HG03039 (cell line): Measurements from ENCODE around the gene SCRN1.

Source experiments
- ATAC-seq: cut with Tn5 transposase; IDR thresholded peaks from one replicate; pipeline ENCODE4 v1.9.1; 2021; ENCODE audit warnings: mild to moderate bottlenecking, moderate library complexity; ENCODE audit not compliant: unreplicated experiment

The SCRN1 gene, protein sequence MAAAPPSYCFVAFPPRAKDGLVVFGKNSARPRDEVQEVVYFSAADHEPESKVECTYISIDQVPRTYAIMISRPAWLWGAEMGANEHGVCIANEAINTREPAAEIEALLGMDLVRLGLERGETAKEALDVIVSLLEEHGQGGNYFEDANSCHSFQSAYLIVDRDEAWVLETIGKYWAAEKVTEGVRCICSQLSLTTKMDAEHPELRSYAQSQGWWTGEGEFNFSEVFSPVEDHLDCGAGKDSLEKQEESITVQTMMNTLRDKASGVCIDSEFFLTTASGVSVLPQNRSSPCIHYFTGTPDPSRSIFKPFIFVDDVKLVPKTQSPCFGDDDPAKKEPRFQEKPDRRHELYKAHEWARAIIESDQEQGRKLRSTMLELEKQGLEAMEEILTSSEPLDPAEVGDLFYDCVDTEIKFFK

GRCh38 chr7:29989257-29989995 lies at the start of gene SCRN1:
TSS of gene SCRN1 (minus strand) at chr7:29989801. CDS start at chr7:29969067, 20,734 bp downstream.
- ATAC-seq = peak; percentile 37

DNA sequence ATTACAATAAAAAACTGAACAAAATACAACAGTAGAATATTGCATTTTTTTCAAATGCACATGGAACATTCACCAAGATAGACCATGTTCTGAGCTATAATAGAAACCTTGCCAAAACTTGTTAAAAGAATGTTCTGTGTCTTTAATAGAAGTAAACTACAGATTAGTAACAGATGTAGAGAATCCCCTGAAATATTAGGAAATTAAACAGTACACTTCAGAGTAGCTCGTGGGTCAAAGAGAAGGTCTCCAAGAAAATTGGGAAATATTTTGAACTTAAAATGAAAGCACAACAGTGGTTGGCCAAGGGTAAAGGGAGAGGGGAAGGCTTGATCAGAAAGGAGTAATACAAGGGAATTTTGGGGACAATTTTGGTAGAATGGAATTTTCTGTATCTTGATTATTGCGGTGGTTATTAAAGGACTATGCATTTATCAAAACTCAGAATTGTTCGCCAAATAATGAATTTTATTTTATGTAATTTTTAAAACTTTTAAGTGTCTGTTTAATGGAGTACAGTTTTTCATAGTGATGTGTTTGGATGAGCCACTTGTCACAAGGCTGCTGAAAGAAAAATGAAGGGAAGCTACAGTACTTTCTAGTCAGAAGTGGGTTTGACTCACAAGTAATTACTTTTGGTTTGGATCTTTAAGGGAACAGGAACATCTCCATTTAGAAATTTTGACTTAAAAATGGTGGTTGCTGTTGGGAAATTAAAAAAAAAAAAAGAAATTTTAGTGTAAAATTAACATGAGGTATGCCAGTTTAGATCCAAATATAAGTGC lies 48.8 kb upstream of the SCRN1 start:
- ATAC-seq = no peak

DNA sequence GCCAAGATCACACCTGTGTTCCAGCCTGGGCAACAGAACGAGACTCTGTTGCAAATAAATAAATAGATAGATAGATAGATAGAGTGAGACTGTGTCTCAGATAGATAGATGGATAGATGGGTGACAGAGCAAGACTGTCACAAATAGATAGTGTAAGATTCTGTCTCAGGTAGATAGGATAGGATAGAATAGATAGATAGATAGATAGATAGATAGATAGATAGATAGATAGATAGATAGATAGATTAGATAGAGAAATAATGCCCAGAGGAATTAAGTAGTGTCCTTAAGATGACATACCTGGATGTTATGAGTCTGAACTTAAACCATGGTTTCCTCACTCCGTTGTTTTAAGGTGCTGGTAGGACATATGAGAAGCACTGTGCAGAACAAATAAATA lies 46.6 kb upstream of the SCRN1 start:
- ATAC-seq = no peak

GRCh38 chr7:30034501-30034900 lies 44.9 kb upstream of the SCRN1 start:
- no peak for ATAC-seq

GRCh38 chr7:30032310-30033125 lies 42.9 kb upstream of the SCRN1 start:
- ATAC-seq = no peak

DNA sequence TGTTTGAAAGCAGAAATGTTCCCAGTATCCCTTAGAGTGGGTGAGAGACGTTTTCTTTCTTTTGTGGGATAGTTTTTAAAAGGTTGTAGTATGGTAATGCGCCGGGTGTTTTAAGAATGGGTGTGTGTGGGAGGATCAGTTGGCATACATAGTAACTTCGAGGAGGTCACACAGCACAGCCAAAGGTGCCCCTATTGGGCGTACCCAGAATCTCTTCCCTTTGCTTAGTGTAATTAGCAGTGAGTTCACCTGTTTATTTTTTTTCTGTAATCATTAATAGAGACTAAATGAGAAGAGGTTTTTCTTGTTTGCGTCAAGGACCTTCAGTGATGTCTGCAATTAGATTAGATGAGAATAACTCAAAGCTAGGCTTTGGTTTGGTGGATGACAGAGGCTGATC lies 40.1 kb upstream of the SCRN1 start:
- no peak for ATAC-seq

DNA sequence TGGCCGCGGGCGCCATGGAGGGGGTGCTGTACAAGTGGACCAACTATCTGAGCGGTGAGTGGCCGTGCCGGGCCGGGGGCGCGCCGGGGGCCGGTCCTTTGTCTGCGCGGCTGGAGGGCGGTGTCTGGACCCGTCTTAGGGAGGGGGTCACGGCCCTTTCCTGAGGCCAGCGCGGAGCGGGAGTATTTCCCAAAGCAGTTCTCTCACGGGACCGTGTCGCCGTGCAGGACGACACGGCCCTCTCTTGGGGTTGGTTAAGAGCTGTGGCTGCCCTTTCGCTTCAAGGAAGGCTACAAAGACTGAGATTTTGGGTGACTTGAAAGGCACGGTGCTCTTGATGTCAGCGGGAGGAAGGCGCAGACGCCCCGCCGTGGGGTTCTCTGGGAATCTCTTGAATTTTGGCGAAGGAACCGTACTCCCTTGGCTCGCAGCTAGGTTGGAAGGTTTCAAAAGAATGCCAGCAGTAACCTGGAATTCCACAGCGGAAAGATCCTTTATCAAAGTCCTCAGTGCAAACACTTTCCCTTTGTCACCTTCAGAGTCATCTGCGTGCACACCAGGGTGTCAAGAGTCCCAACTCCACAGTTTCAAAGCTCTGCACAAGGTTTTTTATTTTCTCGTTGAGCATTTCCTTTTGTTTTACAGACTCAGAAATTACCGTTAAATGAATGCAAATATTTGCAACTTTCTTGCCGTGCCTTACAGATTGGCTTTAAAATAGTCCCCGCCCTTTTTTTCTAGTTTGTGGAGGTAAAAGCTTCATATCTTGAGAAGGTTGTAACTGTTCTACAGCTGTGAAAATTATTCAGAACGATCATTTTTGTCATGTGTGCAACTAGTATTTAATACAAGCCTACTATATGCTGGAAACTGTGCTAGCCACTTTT lies 39.4 kb upstream of the SCRN1 start:
- peak; percentile 13 for ATAC-seq

DNA sequence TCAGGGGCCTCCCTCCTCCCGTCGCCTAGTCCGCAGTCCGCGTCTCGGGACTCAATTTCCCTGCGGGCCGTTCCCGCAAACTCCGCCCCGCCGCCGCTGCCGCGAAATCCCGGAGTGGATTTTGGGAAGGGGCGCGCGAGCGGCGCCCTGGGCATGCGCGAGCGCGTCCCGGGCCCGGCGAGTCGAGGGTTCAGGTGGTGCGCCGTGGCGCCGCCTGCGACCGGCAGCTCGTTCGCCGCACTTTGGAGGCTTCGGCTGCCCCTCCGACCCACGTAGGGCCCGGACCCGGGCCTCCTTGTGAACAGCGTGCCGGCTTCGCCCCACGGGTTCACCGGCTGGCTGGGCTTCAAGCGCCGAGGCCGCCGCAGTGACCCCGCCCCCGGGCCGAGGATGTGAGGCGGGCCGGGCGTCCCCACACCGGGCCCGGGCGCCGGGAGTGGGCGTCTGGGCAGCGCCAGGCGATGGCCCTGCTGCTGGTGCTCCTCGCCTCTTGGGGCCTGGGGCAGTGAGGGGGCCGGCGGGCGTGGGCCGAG lies 38.7 kb upstream of the SCRN1 start, which contains the start of gene PLEKHA8:
TSS of gene PLEKHA8 (plus strand) at position 197 of the 533 bp plus-strand sequence. CDS start 351 bp downstream, outside the sequence.
- ATAC-seq = peak; percentile 48

- ATAC-seq = no peak
Measured at GRCh38 chr7:30027740-30028215, 38.2 kb upstream of the SCRN1 start.

GRCh38 chr7:30027065-30027456 lies 37.5 kb upstream of the SCRN1 start:
- ATAC-seq = no peak

GRCh38 chr7:30026229-30027064 lies 36.8 kb upstream of the SCRN1 start, which contains the start of gene FKBP14:
TSS of gene FKBP14 (minus strand) at chr7:30026702. CDS start at chr7:30026508, 194 bp downstream.
- peak; percentile 75 for ATAC-seq

- ATAC-seq = no peak
Measured at GRCh38 chr7:30023524-30023923, 33.9 kb upstream of the SCRN1 start.

DNA sequence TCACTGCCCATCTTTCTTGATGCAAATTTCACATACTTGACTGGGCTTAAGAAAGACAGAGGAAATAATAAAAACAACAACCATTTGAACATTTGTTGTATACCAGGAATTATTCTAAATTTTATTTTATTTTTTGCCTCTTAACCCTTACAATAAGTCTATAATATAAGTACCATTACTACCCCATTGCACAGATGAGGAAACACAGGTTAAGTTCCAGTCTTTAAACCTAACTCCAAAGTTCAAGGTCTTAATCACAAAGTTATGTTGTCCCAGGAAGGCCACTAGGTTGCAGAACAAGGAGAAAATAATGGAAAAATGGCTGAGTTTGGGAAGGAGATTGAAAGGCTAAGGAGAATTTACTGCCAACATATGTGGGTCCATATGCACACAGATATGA lies 33.4 kb upstream of the SCRN1 start:
- ATAC-seq = no peak

GRCh38 chr7:30020535-30020934 lies 30.9 kb upstream of the SCRN1 start:
- no peak for ATAC-seq

- no peak for ATAC-seq
Measured at GRCh38 chr7:30019960-30020359, 30.4 kb upstream of the SCRN1 start.

- no peak for ATAC-seq
Measured at GRCh38 chr7:30019387-30019786, 29.8 kb upstream of the SCRN1 start.

DNA sequence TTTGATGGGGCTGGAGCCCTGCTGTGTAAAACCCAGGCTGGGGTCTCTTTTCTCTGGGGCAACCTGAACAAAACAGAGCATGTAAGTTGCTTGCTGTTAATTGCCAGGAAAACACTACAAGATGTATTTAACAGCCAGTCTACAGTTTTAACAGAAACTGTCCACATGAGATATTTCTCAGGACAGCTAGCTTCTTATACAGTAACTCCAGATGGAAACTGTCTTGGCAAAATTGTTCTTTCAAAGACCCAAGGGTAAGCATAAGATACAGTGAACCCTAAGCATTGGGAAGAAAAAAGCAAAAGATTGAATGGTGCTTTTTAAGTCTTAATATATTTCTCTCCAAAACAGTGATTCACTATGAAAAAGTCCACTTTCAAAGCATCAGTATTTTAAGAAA lies 28.9 kb upstream of the SCRN1 start:
- ATAC-seq = no peak

- no peak for ATAC-seq
Measured at GRCh38 chr7:30012757-30013156, 23.2 kb upstream of the SCRN1 start.
